Gastroesophageal sphincter (tissue), 3 donors: Measurements from ENCODE around the gene ST3GAL6.

ENCODE experiments used
- CTCF ChIP-seq, 4 experiments: fragments of 200-600 bp in 2 of 4; fragments of 450-650 bp in 2 of 4; sonication (generic) in 1 of 4; IDR thresholded peaks; one replicate each; pipeline ENCODE4 v1.5.1; 2017 to 2019; ENCODE audit warnings: antibody characterized with exemption in 4 of 4, mild to moderate bottlenecking in 2 of 4, moderate library complexity in 2 of 4
- EP300 ChIP-seq: sonication (generic); formaldehyde crosslinking; IDR thresholded peaks from one replicate; pipeline ENCODE4 v1.6.1; 2017; ENCODE audit warnings: antibody characterized with exemption, mild to moderate bottlenecking

- TF ChIP-seq CTCF (IDR thresholded peaks at IDR 0.05) (no peak), EP300 (no peak)
Measured at GRCh38 chr3:98745718-98746117, 17.4 kb upstream of the ST3GAL6 start.
